Measurements from ENCODE around the gene FXR2.

Gene FXR2

DNA sequence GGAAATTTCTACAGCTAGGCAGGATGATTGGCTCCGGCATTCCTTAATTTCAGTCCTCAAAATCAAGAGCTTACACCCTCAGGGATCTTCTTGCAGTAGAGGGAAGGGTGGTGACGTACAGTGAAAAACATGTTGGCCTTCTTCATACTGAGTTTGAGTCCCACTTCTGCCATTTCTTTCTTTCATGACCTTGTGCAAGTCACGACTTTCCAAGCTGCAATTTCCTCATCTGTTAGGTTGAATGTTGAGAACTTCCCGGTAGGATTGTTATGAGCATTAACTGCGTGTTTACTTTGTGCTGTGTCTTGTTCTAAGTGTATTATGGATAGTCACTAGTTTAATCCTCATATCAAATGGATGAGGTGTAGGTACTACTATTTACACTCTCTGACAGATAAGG is 45.1 kb downstream of the FXR2 start:
- no peak for DNase-seq

DNA sequence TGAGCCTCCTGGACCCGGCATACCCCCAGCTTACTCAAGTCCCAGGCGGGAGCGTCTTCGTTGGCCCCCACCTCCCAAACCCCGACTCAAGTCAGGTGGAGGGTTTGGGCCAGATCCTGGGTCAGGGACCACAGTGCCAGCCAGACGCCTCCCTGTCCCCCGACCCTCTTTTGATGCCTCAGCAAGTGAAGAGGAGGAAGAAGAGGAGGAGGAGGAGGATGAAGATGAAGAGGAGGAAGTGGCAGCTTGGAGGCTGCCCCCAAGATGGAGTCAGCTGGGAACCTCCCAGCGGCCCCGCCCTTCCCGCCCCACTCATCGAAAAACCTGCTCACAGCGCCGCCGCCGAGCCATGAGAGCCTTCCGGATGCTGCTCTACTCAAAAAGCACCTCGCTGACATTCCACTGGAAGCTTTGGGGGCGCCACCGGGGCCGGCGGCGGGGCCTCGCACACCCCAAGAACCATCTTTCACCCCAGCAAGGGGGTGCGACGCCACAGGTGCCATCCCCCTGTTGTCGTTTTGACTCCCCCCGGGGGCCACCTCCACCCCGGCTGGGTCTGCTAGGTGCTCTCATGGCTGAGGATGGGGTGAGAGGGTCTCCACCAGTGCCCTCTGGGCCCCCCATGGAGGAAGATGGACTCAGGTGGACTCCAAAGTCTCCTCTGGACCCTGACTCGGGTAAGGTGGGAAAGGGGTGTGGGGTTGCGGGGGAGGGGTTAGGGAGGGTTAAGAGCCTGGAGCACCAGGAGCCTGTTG is 51.4 kb downstream of the FXR2 start:
- peak; percentile 28 for DNase-seq

GRCh38 chr17:7562208-7562605 is 52.5 kb downstream of the FXR2 start:
- peak; percentile 63 for DNase-seq

DNA sequence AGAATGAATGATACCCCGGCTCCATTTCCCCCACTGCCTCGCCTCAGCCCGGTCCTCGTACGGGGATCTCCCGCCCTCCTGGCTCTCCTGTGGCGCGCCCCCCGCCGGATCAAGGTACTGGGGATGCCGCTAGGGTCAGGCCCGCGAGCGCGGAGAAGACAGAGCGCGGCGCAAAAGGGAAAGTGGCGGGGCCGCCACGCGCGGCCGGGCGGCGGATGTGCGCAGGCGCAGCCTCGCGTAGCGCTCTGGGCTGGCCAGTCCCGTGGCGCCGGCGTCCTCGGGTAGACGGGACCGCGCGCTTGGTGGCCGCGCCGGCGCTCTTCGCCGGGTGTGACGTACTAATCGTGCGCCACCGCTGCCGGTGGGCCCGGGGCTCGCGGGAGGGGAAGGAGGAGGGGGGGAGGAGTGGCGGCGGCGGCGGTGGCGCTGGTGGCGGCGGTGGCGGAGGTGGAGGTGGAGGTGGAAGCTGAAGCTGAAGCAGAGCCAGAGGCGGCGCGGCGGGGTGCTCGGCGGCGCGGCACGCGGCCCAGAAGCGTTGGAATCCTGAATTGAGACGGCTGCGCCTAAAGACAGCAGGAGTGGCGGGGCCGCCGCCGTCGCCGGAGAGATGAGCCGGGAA is 53.0 kb downstream of the FXR2 start, which contains the start of gene SENP3:
SENP3 (plus strand) TSS at position 331 of the 619 bp plus-strand sequence. CDS start 1,158 bp downstream, outside the sequence.
- DNase-seq: peak; percentile 96

GRCh38 chr17:7561028-7561575 is 53.6 kb downstream of the FXR2 start:
- peak; percentile 94 for DNase-seq

GRCh38 chr17:7560172-7561027 is 54.3 kb downstream of the FXR2 start:
- peak; percentile 83 for DNase-seq

DNA sequence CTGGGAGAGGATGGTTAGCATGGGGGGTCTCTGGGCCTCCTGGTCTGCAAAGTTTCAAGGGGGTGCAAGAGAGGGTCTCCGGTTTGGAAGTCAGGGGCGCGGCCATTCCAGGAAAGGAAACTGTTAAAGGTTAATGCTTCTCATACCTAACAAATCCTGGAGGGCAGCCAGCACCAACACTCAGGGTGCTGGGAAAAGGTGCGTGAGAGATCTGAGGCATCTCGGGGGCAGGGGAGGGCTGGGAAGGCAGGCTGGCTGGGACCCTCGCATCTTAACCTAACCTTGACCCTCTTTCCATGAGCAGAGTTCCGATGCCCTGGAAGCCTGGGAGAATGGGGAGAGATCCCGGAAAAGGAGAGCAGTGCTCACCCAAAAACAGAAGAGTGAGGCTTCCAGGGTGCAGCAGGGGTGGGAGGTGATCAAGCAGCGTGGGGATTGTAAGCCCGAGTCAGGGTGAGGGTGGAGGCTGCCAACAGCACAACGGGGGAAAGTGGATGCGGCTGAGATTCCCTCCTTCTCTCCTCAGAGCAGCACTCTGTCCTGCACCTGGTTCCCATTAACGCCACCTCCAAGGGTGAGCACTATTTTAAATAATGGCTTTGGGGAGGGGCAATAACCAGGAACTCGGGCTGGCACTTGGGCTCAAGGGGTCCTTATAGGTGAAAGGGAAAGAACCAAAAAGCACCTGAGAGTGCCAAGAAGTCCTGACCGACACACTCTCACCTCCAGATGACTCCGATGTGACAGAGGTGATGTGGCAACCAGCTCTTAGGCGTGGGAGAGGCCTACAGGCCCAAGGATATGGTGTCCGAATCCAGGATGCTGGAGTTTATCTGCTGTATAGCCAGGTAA is 55.2 kb downstream of the FXR2 start:
- DNase-seq: no peak

GRCh38 chr17:7558544-7559319 is 56.0 kb downstream of the FXR2 start, which contains the start of gene TNFSF13:
Gene TNFSF13 (plus strand): TSS chr17:7558750. CDS start chr17:7559040, 290 bp downstream.
- DNase-seq: no peak

DNA sequence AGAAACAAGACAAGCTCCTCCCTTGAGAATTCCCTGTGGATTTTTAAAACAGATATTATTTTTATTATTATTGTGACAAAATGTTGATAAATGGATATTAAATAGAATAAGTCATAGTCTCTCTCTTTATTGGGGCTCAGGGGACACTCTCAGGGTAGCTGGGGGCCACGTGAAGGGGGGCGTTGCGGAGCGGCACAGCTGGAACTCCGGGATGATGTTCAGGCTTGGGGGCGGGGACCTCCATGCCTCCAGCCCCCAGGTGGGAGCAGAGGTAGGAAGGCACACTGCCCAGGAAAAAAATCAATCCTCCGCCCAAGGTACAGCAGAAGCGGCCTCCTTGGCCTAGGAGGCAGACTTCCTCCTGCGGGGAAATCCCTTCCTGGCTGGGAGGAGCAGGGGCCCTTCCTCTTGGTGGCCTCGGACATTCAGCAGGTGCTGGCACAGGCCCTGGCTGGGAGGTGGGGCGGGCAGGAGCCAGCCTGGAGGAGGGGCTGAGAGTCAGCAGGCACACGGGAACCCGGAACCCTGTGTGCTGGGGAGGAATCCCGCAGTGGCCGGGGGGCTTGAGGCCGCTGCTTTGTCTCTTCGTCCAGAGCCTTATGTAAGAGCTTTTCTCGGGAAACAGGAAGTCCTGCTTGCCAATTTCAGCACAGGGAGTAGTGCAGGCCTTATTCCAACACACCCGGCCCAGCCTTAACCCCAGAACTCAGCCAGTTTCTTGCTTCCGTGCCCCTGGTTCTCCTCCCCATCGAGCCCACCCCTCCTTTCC is 56.7 kb downstream of the FXR2 start:
- DNase-seq: no peak

GRCh38 chr17:7557147-7557764 is 57.4 kb downstream of the FXR2 start:
- DNase-seq: no peak

DNA sequence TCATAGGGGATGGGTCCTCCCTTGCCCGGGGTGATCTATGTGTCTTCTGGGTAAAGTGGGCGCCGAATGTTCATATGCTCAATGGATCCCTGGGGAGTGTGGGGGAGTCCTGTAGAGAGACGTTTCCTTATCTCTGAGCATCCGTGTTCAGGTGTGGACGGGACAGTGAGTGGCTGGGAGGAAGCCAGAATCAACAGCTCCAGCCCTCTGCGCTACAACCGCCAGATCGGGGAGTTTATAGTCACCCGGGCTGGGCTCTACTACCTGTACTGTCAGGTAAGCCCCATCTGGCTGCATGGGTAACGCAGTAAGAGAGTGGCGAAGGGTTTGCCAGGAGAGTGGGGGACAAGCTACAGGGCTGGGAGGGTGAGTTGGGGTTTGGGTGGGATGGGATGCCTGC is 58.1 kb downstream of the FXR2 start:
- no peak for DNase-seq

- DNase-seq: peak; percentile 54
Observed at GRCh38 chr17:7555320-7555948, 59.3 kb downstream of the FXR2 start.

DNA sequence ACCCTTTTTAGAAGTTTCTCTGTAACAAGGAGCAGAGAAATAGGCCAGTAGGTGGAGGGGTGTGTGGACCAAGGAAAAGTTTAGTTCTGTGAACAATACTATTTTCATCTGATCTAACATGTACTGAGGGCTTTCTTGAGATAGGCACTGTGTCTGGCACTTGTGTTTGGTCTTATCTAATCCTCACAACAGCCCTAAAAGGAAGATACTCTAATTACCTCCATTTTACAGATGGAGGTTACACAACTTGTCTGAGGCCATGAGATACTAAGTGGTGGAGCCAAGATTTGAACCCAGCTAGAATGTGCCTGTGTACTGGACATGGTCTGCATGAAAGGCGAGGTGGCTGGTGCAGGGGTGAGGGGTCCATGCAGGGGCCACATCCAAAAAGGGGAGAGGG is 61.3 kb downstream of the FXR2 start:
- no peak for DNase-seq

DNA sequence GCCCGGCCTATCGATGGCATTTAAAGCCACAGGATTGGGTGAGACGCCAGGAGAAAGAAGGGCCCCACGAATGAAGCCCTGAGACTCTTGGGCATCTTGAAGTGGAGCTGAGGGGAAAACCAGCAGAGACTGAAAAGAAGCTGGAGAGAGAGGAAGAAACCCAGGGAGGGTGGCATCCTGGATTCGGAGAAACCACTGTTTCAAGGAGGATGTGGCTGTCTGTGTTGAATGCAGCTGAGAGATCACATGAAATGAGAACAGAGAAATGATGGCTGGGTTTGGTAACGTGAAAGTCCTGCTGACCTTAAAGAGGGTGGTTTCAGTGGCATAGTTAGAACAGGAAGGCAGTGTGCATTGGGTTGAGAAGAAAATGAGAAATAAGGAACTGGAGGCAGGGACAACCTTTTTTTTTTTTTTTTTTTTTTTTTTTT is 62.1 kb downstream of the FXR2 start:
- DNase-seq: no peak

GRCh38 chr17:7551396-7551795 is 63.3 kb downstream of the FXR2 start:
- DNase-seq: no peak

DNA sequence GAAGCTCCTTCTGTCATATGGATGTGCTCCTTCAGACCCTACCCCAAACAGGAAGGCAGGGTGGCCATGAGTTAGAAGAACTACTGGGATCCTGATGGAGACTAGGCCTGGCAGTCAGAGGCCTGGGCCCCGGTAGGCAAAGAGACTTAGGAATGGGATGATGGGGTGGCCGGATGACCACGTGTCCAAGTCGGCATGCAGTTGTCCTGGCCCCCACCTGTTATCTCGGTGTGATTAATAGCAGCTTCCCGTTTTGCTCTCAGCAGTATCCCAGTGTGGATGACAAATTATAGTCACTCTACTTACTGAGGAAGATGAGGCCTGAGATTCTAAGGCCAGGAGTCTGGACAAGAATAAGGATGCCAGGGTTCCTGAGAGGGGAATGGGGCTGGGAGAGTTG is 64.4 kb downstream of the FXR2 start:
- DNase-seq: no peak

- no peak for DNase-seq
Observed at GRCh38 chr17:7549401-7550055, 65.2 kb downstream of the FXR2 start.

GRCh38 chr17:7548585-7549400 is 65.9 kb downstream of the FXR2 start, which contains the start of gene TNFSF12:
Gene TNFSF12 (plus strand): TSS chr17:7549058. CDS start chr17:7549154, 96 bp downstream.
- DNase-seq: peak; percentile 27
